ENCODE results near the gene MEGF10. TPM values are rescaled to one million over a fixed set of nuclear protein-coding genes. Genes with fewer than 3 reads are reported as not detected.
"Not testable (repeated sequence)": the region's sequence is repeated elsewhere in the genome, so short reads cannot be mapped to it uniquely, and the experiment has no call there.

The MEGF10 gene
- under 1 TPM in 1 of 2 donors, not detected in 1; 0.28 TPM for total RNA-seq

DNA sequence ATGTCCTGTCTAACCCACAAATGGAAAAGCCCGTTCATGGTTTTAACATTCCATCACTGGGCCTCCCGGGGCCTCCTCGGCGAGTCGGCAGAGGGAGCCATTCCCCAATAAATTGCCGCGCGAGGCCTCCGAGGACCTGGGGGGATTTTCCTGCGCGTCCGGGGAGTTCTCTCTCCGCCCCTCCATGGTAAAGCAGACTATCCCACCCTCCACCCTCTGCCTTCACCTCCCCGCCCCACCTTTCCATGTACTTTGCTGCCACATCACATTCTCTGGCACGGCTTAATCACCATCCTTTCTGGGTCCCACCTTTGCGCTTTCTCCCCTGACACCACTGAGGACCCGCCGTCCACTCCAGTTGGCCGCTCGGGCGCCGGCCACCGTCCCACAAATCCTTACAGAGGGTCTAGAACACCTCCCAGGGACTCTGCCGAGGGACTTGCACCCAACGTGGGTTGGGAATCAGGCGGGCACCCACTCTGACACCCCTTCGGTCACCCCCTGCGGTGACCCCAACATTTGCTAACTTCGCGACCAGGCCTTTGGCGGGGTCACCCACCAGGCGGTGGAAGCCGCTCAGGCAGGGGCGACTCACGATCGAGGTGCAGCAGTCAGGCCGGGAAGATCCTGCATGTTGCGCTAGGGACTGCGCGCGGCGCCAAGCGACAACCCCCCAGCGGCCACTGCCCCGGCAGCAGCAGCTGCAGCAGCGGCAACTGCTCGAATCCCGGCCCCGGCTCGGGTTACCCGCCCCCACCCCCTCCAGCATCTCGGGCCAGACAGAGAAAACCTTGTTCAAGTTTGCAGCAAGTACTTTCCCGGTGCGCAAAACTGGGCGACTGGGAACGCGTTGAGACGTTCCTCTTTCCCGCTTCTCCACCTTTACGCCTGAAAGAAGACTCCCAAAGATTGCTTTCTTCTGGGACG lies at the start of gene MEGF10:
Gene MEGF10, plus strand, starts transcription at position 778 of the 927 bp plus-strand sequence. CDS start 40,513 bp downstream, outside the sequence.
- Mint-ChIP-seq H3K9me3 (no peaks in the 10 kb centered on the region), H3K27me3 (peaks cover 65% of the 10 kb centered on the region), H3K4me3 (no peak within 1 kb of the TSS), H3K27ac (no peak within 1 kb of the TSS), H3K4me1 (peaks cover 5% of the 10 kb centered on the region), H3K36me3 (ENCODE audit: low read depth) (no peaks in the 10 kb centered on the region)
- no peak for ATAC-seq (replicated peaks)

DNA sequence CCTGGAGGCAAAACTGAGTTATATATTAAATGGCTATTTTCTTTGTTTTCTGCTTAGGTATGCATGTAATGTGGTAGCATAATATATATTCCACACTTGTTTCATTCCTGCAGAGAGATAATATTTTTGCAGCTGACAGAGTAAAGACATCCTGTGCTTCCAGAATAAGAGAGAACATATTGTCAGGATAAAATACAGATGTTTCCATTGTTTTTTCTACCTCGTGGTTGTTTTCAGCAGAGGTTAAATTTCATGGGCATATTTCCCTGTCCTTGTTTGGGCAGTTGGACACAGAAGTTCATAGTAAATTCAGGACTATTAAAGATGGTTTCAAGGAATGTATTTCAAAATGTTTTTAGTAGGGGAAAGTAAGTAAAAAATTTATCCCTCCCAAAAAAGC lies 47.6 kb upstream of the MEGF10 start:
- no peaks in the 10 kb centered on the region for H3K4me1 Mint-ChIP-seq
- peaks cover 26% of the 10 kb centered on the region for H3K27me3 Mint-ChIP-seq
- H3K27ac Mint-ChIP-seq, result no peak overlapping the region
- ATAC-seq (replicated peaks), result no peak
- no peaks in the 10 kb centered on the region for H3K36me3 Mint-ChIP-seq (ENCODE audit: low read depth)
- H3K4me3 Mint-ChIP-seq, result no peak overlapping the region
- peaks cover 4% of the 10 kb centered on the region for H3K9me3 Mint-ChIP-seq

DNA sequence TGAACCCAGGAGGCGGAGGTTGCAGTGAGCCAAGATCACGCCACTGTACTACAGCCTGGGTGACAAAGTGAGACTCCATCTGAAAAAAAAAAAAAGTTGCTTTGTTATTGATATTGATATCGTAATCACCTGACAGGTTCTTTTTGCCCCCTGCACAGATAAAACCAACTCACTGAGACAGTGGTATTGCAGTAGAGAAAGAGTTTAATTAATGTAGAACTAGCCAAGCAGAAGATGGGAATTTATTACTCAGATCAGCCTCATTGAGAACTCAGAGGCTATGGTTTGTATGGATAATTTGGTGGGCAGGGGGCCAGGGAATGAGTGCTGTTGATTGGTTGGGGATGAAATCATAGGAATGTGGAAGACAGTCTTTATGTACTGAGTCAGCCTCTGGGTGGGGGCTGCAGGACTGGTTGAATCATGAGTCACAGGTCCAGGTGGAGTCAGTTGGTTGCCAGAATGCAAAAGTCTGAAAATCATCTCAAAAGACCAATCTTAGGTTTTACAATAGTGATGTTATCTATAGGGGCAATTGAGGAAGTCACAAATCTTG lies 35.8 kb upstream of the MEGF10 start:
- no peaks in the 10 kb centered on the region for H3K4me1 Mint-ChIP-seq
- peaks cover 15% of the 10 kb centered on the region for H3K27me3 Mint-ChIP-seq
- H3K27ac Mint-ChIP-seq, result no peak overlapping the region

DNA sequence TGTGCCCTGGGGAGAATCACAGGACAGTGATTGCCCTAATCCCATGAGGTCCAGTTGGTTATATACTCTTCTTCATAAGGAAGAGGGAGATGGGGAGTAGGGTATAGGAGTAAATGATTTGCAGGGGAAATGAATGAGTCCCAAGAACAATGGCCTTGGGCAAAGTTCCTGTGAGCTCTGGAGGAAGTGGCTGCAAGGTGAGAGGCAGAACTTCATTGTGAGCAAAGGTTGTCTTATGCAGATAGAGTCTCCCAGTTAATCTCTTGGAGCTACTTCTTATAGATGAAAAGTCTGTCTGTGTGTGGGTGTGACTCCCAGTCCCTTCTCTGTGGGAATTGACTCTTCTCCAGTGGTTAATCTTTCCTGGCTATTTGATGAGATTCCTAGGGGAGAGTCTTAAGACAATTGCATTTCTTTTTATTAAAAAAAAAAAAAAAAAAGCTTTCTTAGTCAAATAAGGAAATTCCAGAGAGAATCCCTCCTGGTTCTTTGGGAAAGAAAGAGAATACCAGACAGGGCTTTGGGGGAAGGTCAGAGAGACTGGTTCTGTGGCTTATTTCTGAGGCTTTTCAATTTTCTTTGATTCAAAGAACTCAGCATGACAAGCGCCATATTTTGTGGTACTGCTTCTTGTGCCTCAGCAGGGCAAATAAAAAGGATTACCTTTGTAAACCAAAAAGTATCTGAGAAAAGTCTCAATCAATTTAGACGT lies 33.6 kb upstream of the MEGF10 start:
- Mint-ChIP-seq H3K9me3 (no peaks in the 10 kb centered on the region), H3K4me1 (no peaks in the 10 kb centered on the region), H3K27me3 (peaks cover 18% of the 10 kb centered on the region), H3K4me3 (no peak overlapping the region), H3K36me3 (ENCODE audit: low read depth) (no peaks in the 10 kb centered on the region), H3K27ac (no peak overlapping the region)
- ATAC-seq (replicated peaks), result no peak

More for the DNA sequence above, 35.8 kb upstream of the MEGF10 start:
- H3K4me3 Mint-ChIP-seq, result no peak overlapping the region
- ATAC-seq (replicated peaks), result no peak
- H3K9me3 Mint-ChIP-seq, result no peaks in the 10 kb centered on the region
- H3K36me3 Mint-ChIP-seq (ENCODE audit: low read depth), result no peaks in the 10 kb centered on the region

DNA sequence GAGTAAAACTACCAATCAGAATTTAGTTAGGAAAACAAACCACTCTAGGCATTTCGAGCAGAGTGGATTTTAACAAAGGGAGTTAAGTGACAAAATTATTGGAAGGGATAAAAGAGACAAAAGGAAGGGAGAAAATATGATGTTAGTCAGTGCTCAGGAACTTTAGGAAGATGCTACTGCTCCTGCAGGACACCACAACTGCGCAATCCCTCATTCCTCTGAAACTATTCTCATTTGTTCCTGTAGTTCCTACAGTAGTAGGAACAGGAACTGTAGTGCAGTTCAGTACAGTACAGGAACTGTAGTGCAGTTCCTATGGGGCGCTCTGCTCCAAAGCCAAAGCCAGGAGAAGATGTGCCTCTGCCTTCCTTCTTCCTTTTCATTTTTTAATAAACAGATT lies 29.9 kb upstream of the MEGF10 start:
- no peaks in the 10 kb centered on the region for H3K36me3 Mint-ChIP-seq (ENCODE audit: low read depth)
- no peak overlapping the region for H3K27ac Mint-ChIP-seq
- H3K9me3 Mint-ChIP-seq, result no peaks in the 10 kb centered on the region
- ATAC-seq (replicated peaks), result no peak
- H3K27me3 Mint-ChIP-seq, result peaks cover 16% of the 10 kb centered on the region
- no peaks in the 10 kb centered on the region for H3K4me1 Mint-ChIP-seq
- H3K4me3 Mint-ChIP-seq, result no peak overlapping the region

DNA sequence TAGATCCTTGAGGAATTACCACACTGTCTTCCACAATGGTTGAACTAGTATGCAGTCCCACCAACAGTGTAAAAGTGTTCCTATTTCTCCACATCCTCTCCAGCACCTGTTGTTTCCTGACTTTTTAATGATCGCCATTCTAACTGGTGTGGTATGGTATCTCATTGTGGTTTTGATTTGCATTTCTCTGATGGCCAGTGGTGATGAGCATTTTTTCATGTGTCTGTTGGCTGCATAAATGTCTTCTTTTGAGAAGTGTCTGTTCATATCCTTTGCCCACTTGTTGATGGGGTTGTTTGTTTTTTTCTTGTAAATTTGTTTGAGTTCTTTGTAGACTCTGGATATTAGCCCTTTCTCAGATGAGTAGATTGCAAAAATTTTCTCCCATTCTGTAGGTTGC lies 25.1 kb upstream of the MEGF10 start:
- peaks cover 13% of the 10 kb centered on the region for H3K27me3 Mint-ChIP-seq
- not testable (repeated sequence) for H3K27ac Mint-ChIP-seq; H3K4me1 Mint-ChIP-seq; H3K9me3 Mint-ChIP-seq; H3K36me3 Mint-ChIP-seq (ENCODE audit: low read depth); ATAC-seq (replicated peaks); H3K4me3 Mint-ChIP-seq

DNA sequence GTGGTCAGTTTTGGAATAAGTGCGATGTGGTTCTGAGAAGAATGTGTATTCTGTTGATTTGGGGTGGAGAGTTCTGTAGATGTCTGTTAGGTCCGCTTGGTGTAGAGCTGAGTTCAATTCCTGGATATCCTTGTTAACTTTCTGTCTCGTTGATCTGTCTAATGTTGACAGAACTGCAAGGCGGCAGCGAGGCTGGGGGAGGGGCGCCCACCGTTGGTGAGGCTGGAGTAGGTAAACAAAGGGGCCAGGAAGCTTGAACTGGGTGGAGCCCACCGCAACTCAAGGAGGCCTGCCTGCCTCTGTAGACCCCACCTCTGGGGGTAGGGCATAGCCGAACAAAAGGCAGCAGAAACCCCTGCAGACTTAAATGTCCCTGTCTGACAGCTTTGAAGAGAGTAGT lies 22.3 kb upstream of the MEGF10 start:
- H3K27me3 Mint-ChIP-seq, result peaks cover 17% of the 10 kb centered on the region
- not testable (repeated sequence) for H3K36me3 Mint-ChIP-seq (ENCODE audit: low read depth); ATAC-seq (replicated peaks); H3K9me3 Mint-ChIP-seq; H3K27ac Mint-ChIP-seq; H3K4me3 Mint-ChIP-seq; H3K4me1 Mint-ChIP-seq

DNA sequence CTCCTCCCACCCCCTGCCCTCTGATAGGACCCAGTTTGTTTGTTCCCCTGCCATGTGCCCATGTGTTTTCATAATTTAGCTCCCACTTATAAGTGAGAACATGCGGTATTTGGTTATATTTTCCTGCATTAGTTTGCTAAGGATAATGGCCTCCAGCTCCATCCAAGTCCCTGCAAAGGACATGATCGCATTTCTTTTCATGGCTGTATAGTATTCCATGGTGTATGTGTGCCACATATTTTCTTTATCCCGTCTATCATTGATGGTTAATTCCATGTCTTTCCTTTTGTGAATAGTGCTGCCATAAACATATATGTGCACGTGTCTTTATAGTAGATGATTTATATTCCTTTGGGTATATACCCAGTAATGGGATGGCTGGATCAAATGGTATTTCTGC lies 19.9 kb upstream of the MEGF10 start:
- H3K4me1 Mint-ChIP-seq; H3K4me3 Mint-ChIP-seq; H3K36me3 Mint-ChIP-seq (ENCODE audit: low read depth); H3K27ac Mint-ChIP-seq; H3K9me3 Mint-ChIP-seq; ATAC-seq (replicated peaks): not testable (repeated sequence)
- peaks cover 17% of the 10 kb centered on the region for H3K27me3 Mint-ChIP-seq

DNA sequence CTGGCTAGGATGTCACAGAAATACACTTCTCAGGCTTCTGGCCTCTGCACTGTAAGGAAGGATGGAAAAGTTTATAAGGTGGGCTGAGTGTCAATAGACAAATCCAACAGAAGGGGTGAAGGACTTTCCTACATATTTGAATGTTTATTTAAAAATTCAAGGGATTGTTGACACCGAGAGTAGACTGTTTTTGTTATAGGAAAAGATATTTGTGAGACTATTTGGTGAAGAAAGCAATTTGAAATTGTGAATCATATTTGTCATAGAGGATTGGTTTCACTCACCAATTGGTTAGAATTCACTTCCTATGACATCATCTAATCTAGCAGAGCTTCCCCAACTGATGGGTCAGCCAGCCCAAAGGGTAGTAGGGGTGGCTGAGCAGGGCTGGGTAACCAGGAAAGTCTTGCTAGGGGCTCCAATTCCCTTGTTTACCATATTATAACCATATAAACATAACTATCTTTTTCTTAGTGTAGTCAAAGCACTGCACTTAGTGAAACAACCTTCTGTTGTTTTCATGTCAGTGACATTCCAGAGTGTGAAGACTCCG lies 14.9 kb upstream of the MEGF10 start:
- ATAC-seq (replicated peaks), result no peak
- H3K36me3 Mint-ChIP-seq (ENCODE audit: low read depth), result no peaks in the 10 kb centered on the region

DNA sequence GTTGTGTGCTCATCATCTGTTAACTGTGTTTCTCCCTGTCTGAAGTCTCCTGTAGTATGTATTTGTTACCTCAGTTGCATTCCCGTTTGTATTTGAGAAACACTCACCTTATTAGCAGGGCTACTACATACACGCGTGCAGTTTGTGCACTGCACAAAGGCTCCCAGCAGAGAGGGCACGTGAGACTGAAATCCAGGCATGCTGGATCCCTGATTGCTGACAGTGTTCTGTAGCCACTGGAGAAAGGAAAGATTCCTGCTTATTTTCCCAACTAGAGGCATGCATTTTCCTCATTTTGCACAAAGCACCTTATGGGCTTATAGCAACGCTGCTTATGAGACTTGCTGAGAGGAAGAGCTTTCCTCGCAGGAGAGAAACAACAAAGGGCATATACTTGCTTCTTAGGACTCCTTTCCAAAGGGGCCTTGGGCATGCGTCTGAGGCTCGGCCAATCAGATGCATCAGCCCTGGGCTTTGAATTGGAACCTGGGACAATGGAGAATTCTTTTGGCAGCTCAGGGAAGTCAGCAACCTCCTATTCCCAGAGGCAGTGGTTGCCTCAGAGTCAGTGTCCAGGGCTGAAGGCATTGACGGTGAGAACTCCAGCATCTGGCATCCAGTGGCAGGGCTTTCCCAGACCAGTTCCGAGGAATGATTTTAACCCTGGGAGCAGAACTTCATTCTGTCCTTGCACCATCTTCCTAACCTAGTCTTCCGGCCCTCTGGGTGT lies 9.9 kb upstream of the MEGF10 start:
- H3K4me3 Mint-ChIP-seq, result no peak overlapping the region
- H3K27me3 Mint-ChIP-seq, result peaks cover 19% of the 10 kb centered on the region
- H3K9me3 Mint-ChIP-seq, result no peaks in the 10 kb centered on the region
- H3K27ac Mint-ChIP-seq, result no peak overlapping the region
- H3K36me3 Mint-ChIP-seq (ENCODE audit: low read depth), result no peaks in the 10 kb centered on the region
- no peaks in the 10 kb centered on the region for H3K4me1 Mint-ChIP-seq
- ATAC-seq (replicated peaks), result no peak

More for the DNA sequence above, 14.9 kb upstream of the MEGF10 start:
- Mint-ChIP-seq H3K27ac (no peak overlapping the region), H3K4me3 (no peak overlapping the region), H3K9me3 (no peaks in the 10 kb centered on the region), H3K27me3 (peaks cover 13% of the 10 kb centered on the region), H3K4me1 (no peaks in the 10 kb centered on the region)

DNA sequence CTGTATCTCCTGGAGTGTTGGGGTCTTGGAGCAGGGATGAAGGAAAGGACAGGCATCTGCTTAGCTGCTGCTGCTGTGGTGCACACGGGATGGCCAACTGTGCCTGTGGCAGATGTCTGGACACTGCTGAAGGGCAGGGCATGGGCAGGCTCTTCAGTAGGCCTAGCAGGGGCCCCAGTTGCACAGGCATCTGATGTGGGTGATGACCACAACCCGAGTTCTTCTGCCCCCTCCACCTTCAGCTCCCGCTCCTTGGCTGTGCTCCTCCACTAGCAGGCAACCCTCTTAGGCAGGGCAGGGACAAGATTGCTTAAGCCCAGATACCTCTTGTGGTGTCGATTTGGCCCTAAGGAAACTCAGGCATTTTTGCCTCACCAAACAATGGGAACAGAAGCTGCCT lies 9.0 kb upstream of the MEGF10 start:
- ATAC-seq (replicated peaks), result no peak
- H3K4me3 Mint-ChIP-seq, result no peak overlapping the region
- H3K4me1 Mint-ChIP-seq, result no peaks in the 10 kb centered on the region
- no peaks in the 10 kb centered on the region for H3K36me3 Mint-ChIP-seq (ENCODE audit: low read depth)
- no peak overlapping the region for H3K27ac Mint-ChIP-seq
- peaks cover 24% of the 10 kb centered on the region for H3K27me3 Mint-ChIP-seq
- H3K9me3 Mint-ChIP-seq, result no peaks in the 10 kb centered on the region

DNA sequence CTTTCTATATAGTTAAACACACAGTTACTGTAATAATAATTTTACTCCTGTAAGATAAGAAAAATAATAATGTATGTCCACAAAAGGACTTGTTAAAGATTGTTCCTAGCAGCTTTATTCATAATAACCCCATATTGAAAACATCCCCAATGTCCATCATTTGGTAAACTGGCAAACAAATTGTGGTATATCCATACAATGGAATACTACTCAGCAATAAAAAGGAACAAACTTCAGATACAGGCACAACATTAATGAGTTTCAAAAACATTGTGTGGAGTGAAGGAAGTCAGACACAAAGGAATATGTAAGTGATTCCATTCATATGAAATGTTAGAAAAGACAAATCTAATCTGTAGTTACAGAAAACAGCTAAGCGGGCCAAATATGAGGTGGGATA lies 1.9 kb upstream of the MEGF10 start:
- Mint-ChIP-seq H3K27ac (no peak overlapping the region), H3K4me1 (peaks cover 5% of the 10 kb centered on the region), H3K4me3 (no peak overlapping the region), H3K9me3 (no peaks in the 10 kb centered on the region), H3K36me3 (ENCODE audit: low read depth) (no peaks in the 10 kb centered on the region), H3K27me3 (peaks cover 72% of the 10 kb centered on the region)
- ATAC-seq (replicated peaks), result no peak

DNA sequence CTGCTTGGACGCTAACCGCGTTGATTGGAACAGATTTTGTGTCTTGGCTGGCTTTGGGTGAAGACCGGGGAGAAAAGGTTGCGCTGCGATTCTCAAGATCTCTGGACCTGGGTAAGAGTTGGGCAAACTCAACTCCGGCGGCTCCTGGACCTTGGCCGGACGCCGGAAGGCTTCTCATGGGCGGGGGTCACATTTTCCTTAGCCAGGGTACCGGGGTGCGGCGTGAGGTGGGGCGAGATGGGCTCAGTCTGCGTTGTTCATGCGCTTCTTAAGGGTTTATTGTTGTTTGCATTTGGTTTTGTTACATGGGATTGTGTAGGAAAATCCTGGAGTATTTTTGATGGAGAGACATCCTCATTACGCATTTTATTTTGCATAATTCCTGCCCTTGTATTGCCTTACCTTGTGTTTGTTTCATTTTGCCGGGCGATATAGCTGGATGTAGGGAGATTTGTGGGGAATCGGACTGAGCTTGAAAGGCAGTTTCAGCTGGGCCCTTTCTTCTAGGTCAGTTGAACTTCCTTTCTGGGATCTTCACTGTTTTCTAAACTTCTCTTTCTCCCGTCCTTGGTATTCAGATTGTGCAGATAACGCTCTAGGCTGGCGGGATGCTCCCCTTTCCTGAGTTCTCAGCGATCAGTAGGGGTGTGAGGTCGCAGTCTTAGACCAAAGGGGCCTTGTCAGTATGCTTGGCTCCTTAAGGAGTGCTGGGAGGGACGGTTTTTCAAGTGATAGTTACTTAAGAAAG lies 524 bp downstream of the MEGF10 start:
- Mint-ChIP-seq H3K9me3 (no peaks in the 10 kb centered on the region), H3K27me3 (peaks cover 62% of the 10 kb centered on the region), H3K36me3 (ENCODE audit: low read depth) (no peaks in the 10 kb centered on the region), H3K4me1 (peaks cover 5% of the 10 kb centered on the region), H3K4me3 (no peak overlapping the region), H3K27ac (no peak overlapping the region)
- no peak for ATAC-seq (replicated peaks)

Measured in activated T-helper 17 cell treated with anti-CD3 and anti-CD28 coated beads, Interleukin-2, amount 50 U/mL, for 72 hours (primary cell).